Erythroblast (primary cell): Measurements from ENCODE around the gene UBN1.
"Not testable (repeated sequence)": the region's sequence is repeated elsewhere in the genome, so short reads cannot be mapped to it uniquely, and the experiment has no call there.

Experiments
- DNase-seq, 2 experiments: peaks; one replicate each; lab custom pipeline; 2025; lab: John Stamatoyannopoulos, UW
- GATA1 ChIP-seq: IDR thresholded peaks from 2 replicates; pipeline ENCODE4 v1.6.1; 2011; ENCODE audit warnings: low read depth, mild to moderate bottlenecking, control low read depth, low read length, moderate library complexity
- POLR2A ChIP-seq: IDR thresholded peaks from 2 replicates; pipeline ENCODE4 v1.6.1; 2011; ENCODE audit warnings: mild to moderate bottlenecking, low read length

UBN1 gene

GRCh38 chr16:4892361-4893102 lies 45.3 kb downstream of the UBN1 start:
- DNase-seq, result peak; percentile 21 to 24
- TF ChIP-seq GATA1, result no peak
- TF ChIP-seq POLR2A, result no peak

DNA sequence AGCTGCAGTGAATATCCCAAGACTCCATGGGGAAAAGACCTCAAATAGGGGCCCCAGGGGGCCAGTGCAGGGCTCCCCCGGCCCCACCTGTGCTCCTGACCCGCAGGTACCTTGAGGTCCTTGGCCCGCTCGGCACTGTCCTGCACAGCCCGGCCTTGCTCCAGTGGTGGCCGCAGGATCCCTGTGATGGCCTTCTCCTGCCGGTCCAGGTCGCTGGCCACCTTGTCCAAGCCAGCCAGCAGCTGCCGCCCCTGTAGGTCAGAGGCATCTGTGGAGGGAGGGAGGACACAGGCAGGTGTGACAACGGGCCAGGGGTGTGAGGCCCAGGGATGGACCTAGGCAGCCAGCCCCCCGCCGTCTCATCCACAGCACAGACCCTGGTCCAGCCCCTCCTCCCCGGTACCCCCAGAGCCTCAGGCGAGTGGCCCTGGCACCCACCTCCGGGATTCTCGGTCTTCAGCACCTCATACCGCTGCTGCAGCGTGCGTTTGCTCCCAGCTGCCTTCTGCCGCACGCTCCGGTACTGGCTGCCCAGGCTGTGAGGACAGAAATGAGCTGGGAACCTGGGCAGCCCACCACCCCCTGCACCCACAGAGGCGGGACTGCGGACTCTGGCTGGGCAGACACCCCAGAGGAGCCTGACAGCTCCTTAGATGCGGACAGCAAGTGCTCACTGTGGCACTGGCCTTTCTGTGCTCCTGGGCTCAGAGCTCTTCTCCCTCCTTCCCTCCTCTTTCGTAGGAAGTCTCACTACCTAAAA lies 46.0 kb downstream of the UBN1 start:
- no peak for DNase-seq
- TF ChIP-seq GATA1, result no peak
- no peak for TF ChIP-seq POLR2A

DNA sequence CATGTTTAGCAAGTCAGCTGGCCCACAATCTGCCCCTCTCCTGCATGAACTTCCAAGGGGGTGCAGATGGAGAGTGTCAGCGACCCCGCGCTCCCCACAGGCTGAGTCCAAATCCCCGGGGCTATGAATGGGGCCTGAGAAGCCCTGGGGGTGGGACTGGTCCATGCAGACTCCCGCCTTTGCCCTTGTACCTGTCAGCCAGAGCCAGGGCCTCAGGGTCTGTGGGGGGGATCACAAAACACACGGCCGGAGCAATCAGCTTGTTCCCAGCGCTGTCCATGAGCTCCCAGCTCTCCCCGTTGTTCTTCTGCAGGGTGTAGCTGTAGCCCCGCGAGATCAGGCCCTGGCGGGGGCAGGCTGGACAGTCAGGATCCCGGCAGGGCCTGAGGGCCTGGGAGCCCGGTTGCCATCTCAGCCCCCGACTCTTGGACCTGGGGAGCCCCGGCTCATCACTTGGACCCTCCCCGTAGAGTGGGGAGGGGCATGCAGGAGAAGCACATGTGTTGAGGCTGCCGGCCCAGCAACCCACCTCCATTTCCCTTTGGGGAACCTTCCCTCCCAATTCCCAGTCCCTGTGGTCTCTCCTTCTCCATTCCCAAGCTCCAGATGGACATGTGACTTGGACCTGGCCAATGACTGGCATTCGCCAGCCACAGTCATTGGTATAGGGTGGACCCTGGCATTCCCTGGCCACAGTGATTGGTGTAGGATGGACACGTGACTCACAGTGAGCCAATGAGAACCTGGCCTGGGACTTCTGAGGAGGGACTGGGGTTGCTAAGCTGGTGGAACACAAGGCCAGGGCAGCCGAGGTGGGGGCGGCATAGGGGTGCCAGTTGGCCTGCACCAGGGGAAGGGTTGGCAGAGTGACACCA lies 47.2 kb downstream of the UBN1 start:
- no peak for TF ChIP-seq POLR2A
- no peak for TF ChIP-seq GATA1
- peak in 1 of 2 experiments; percentile 13 for DNase-seq

DNA sequence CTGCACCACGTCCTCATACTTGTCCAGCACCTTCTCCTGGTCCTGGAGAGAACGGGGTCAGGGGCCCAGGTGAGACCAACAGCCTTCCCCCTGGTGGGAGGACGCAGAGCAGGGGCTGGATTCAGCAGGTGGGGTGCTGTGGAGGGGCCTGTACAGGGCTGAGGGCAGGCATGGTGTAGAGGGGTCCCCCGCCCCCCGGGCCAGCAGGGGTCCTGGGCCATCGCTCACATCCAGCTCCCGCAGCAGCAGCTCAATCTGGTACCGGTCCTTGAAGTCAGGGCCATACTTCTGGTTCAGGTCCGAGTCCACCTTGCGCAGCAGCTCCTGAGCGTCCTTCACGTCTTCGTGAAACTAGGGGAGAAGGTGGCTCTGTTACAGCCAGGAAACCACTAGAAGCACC lies 48.1 kb downstream of the UBN1 start:
- no peak for DNase-seq
- TF ChIP-seq POLR2A (no peak), GATA1 (no peak)

DNA sequence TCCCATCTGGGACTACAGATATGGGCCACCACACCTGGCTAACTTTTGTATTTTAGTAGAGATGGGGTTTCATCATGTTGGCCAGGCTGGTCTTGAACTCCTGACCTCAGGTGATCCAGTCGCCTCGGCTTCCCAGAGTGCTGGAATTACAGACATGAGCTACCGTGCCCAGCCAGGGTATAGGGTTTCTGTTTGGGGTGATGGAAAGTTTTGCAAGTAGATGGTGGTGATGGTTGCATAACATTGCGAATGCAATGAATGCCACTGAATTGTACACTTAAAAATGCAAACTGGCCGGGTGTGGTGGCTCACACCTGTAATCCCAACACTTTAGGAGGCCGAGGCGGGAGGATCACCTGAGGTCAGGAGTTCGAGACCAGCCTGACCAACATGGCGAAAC lies 49.5 kb downstream of the UBN1 start:
- DNase-seq, result not testable (repeated sequence)

- DNase-seq, result no peak
- TF ChIP-seq POLR2A, result no peak
- no peak for TF ChIP-seq GATA1
Observed at GRCh38 chr16:4897328-4897727, 50.0 kb downstream of the UBN1 start.

- TF ChIP-seq POLR2A (no peak), GATA1 (no peak)
- no peak for DNase-seq
Observed at GRCh38 chr16:4898811-4899473, 51.7 kb downstream of the UBN1 start.

DNA sequence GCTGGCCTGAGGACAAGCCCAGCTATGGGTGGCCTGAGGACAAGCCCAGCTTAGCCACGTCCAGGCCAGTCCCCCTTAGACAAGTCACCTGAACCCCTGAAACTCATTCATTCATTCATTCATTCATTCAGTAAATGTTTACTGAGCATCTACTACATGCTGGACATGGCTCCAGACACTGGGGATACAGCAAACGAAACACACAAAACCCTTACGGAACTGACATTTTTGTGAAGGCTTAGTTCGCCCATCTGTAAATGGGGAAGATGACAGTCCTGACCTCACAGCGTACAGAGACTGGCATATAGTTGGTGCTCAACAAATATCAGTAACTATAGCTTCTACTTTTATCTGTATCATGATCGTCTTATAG lies 52.2 kb downstream of the UBN1 start:
- TF ChIP-seq POLR2A, result no peak
- TF ChIP-seq GATA1, result no peak
- no peak for DNase-seq

- no peak for DNase-seq
- TF ChIP-seq POLR2A (no peak), GATA1 (no peak)
Observed at GRCh38 chr16:4900036-4900435, 52.8 kb downstream of the UBN1 start.

DNA sequence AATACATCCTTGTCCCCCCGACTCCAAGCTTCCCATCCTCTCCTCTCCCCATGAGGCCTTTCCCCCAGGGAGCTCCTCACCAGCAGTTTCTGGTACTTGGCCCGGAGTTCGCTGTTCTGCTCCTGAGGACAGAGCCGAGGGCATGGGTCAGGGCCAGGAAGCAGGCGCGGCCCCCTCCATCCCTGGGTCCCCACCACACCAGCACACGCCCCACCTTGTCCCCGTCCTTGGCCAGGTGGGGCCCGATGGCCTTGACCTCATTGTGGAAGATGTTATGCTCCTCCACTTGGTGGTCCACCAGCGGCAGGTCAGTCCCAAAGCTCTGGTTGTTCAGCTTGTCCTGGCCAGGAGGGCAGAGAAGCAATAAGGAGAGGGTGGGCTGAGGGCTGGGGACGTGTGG lies 53.5 kb downstream of the UBN1 start:
- no peak for TF ChIP-seq POLR2A
- no peak for TF ChIP-seq GATA1
- DNase-seq, result no peak

- DNase-seq, result no peak
- no peak for TF ChIP-seq GATA1
- TF ChIP-seq POLR2A, result no peak
Observed at GRCh38 chr16:4902038-4902437, 54.8 kb downstream of the UBN1 start.

DNA sequence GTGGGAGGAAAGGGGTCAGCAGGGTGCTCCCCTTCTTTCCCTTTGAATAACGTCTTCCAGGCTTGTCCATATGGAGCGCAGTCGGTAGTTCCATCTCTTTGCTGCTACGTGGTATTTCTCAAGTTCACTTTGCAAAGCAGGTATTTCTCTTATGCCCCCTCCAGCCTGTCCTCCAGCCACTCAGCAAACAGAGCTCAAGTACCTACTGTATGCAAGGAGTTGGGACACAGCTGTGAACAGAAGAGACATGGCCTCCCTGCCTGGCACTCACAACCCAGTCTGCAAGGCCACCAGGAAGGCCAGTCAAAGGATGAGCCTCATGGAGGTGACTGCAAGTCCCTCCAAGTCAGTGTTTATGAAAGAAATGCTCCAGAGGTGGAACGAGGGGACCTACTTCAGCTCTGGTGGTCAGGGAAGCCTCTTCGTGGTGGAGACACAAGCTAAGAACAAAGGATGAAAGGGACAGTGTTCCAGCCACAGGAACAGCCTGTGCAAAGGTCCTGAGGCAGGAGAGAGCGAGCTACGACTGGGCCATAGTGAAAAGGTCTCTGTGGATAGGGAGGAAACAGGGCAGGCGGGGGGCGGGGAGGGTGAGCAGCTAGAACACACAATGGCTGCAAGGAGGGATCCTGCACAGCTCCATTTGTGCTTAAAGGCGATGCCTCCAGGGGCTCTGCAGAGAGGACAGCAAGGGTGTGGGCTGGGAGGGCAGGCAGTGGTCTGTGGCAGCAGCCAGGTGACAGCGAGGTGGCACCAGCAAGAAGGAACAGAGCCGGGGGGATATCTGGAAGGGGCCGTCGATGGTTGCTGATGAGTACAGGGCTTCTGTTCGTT lies 57.0 kb downstream of the UBN1 start:
- DNase-seq, result no peak
- TF ChIP-seq POLR2A (no peak), GATA1 (no peak)
